Lower lobe of right lung (tissue), 2 donors: ENCODE results near the gene F5. TPM values are rescaled to one million over a fixed set of nuclear protein-coding genes. Genes with fewer than 3 reads are reported as not detected.

Experiments
- ATAC-seq, 2 donors: fragments of 200-7000 bp; cut with Tn5 transposase; one replicate each; pipeline ENCODE4 v1.9.1; 2020 to 2022; ENCODE audit warnings: mild to moderate bottlenecking in 2 of 2, moderate library complexity in 2 of 2
- DNase-seq: peaks from one replicate; pipeline ENCODE4 v3.0.0-alpha.2; 2020
- H3K27ac ChIP-seq: fragments of 200-600 bp; one replicate; pipeline ENCODE4 v1.8.0; 2022
- H3K27me3 ChIP-seq: fragments of 200-600 bp; one replicate; pipeline ENCODE4 v1.8.0; 2022; ENCODE audit warnings: low read depth
- H3K36me3 ChIP-seq: fragments of 200-600 bp; one replicate; pipeline ENCODE4 v1.8.0; 2022; ENCODE audit warnings: mild to moderate bottlenecking
- H3K4me1 ChIP-seq: fragments of 200-600 bp; one replicate; pipeline ENCODE4 v1.8.0; 2022
- H3K4me3 ChIP-seq: fragments of 200-600 bp; one replicate; pipeline ENCODE4 v1.8.0; 2022; ENCODE audit warnings: mild to moderate bottlenecking
- H3K9me3 ChIP-seq: fragments of 200-600 bp; one replicate; pipeline ENCODE4 v1.8.0; 2022
- intact Hi-C: fragments of 100-400 bp; cut with DNase I; formaldehyde crosslinking; loops from one replicate; pipeline ENCODE4 v1.11.0; 2022
- total RNA-seq: library from RNA; stranded (reverse); fragmentation: NEBNext Ultra II Directional; extraction: Animal tissue kit (Norgen Biotek cat#: 25700); gene quantifications from one replicate; pipeline ENCODE4 v1.2.1, GENCODE V29; 2021
- TF ChIP-seq, protein P1 (sequence below): fragments of 200-600 bp; IDR thresholded peaks from one replicate; pipeline ENCODE4 v1.8.0; 2022; ENCODE audit warnings: antibody characterized with exemption, mild to moderate bottlenecking
- donor health status: DM: no; HTN: yes; CAD: no; lungs with severe emphysema.

The F5 gene
- total RNA-seq, 1 donor from 2014 or later: 4.2 TPM

DNA sequence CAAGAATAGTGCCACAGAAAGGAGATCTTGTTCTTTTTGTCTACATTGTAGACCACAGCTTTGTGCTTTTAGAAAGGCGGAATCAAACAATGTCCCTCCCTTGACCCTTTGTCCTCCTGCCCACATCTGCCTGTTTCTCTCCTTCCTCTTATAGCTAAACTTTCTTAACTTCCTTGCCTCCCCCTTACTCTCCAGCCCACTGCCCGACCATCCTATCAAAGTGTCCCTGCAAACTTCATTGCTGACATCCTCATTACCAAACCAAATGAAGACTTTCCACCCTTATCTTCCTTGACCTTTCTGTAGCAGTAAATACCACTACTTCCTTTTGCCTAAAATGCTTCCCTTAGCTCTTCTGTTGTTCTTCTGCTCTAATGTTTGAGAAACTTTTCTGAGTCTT is 38.6 kb upstream of the F5 start:
- Histone ChIP-seq H3K9me3 (no peaks in the 10 kb centered on the region), H3K4me3 (no peak overlapping the region), H3K4me1 (peaks cover 4% of the 10 kb centered on the region), H3K36me3 (no peaks in the 10 kb centered on the region), H3K27me3 (no peaks in the 10 kb centered on the region), H3K27ac (no peak overlapping the region)
- DNase-seq: no peak
- intact Hi-C loops: no loop called here
- ATAC-seq: peak; percentile 32 to 61
- TF ChIP-seq, protein P1, sequence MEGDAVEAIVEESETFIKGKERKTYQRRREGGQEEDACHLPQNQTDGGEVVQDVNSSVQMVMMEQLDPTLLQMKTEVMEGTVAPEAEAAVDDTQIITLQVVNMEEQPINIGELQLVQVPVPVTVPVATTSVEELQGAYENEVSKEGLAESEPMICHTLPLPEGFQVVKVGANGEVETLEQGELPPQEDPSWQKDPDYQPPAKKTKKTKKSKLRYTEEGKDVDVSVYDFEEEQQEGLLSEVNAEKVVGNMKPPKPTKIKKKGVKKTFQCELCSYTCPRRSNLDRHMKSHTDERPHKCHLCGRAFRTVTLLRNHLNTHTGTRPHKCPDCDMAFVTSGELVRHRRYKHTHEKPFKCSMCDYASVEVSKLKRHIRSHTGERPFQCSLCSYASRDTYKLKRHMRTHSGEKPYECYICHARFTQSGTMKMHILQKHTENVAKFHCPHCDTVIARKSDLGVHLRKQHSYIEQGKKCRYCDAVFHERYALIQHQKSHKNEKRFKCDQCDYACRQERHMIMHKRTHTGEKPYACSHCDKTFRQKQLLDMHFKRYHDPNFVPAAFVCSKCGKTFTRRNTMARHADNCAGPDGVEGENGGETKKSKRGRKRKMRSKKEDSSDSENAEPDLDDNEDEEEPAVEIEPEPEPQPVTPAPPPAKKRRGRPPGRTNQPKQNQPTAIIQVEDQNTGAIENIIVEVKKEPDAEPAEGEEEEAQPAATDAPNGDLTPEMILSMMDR: no peak

GRCh38 chr1:169624122-169624521 is 37.8 kb upstream of the F5 start:
- no peak for ATAC-seq

DNA sequence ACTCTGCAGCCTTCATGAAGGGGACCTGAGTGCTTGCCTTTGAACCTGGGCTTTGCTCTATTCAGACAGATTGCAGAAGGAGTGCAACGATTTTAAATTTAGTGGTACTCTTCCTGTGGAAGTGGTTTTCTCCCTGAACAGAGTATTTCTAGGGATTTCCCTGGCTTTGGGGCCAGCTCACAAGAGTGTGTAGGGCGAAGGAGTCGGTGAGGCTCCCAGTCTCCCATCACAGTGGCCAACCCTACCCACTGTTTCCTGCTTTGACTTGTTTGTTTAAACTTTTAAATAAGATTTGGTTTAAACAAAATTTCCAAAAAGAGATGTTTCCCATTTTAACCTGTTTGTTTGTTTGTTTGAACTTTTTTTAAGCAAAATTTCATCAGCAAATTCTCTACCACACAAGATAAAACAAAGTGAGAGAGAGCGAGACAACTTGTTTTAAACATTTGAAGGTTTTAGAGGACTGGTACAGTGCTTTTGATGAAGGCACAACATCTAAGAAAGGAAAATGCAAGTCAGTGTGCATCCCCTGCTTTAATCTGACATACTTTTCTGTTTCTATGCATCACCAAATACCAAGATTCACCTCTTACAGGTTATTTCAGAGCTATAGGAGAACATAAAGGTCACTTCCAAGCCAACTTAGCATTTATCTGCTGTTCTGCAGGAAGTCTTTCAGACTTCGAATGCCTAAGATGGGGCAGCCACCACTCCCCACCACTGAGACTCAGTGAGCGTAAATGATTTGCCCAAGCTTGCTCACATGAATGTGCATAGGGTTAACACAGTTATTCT is 37.0 kb upstream of the F5 start:
- no peak overlapping the region for H3K4me3 ChIP-seq
- intact Hi-C loops: no loop called here
- TF ChIP-seq, protein P1: no peak
- no peak for DNase-seq
- H3K27me3 ChIP-seq: no peaks in the 10 kb centered on the region
- no peaks in the 10 kb centered on the region for H3K9me3 ChIP-seq
- ATAC-seq: no peak
- H3K36me3 ChIP-seq: no peaks in the 10 kb centered on the region
- H3K27ac ChIP-seq: no peak overlapping the region
- H3K4me1 ChIP-seq: no peaks in the 10 kb centered on the region

More at GRCh38 chr1:169624122-169624521, 37.8 kb upstream of the F5 start:
- no peak overlapping the region for H3K4me3 ChIP-seq
- no peaks in the 10 kb centered on the region for H3K27me3 ChIP-seq
- H3K36me3 ChIP-seq: no peaks in the 10 kb centered on the region
- H3K27ac ChIP-seq: peak overlapping the region; percentile 5
- H3K4me1 ChIP-seq: no peaks in the 10 kb centered on the region
- DNase-seq: no peak
- TF ChIP-seq, protein P1: no peak
- intact Hi-C loops: no loop called here
- no peaks in the 10 kb centered on the region for H3K9me3 ChIP-seq

DNA sequence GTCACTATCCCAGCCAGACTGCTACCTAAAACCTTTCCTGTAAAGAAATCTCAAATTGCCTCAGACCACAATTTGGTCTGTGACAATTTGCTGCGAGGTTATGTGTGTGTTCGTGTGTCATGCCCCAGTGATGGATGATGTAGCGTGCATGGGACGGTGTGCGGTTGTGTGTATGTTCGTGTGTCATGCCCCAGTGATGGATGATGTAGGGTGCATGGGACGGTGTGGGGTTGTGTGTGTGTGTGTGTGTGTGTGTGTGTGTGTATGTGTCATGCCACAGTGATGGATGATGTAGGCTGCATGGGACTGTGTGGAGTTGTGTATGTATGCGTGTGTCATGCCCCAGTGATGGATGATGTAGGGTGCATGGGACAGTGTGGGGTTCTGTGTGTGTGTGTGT is 34.3 kb upstream of the F5 start:
- Histone ChIP-seq H3K27ac (no peak overlapping the region), H3K36me3 (no peaks in the 10 kb centered on the region), H3K27me3 (no peaks in the 10 kb centered on the region), H3K4me3 (no peak overlapping the region), H3K9me3 (no peaks in the 10 kb centered on the region), H3K4me1 (no peaks in the 10 kb centered on the region)
- ATAC-seq: no peak
- intact Hi-C loops: no loop called here
- DNase-seq: no peak
- TF ChIP-seq, protein P1: no peak

GRCh38 chr1:169618367-169618766 is 32.1 kb upstream of the F5 start:
- TF ChIP-seq, protein P1: no peak
- Histone ChIP-seq H3K4me3 (no peak overlapping the region), H3K27ac (no peak overlapping the region), H3K4me1 (no peaks in the 10 kb centered on the region), H3K27me3 (no peaks in the 10 kb centered on the region), H3K9me3 (no peaks in the 10 kb centered on the region), H3K36me3 (no peaks in the 10 kb centered on the region)
- ATAC-seq: peak; percentile 19 to 47
- intact Hi-C loops: no loop called here
- DNase-seq: no peak
